ENCODE results near the gene PIM1.

The PIM1 gene

DNA sequence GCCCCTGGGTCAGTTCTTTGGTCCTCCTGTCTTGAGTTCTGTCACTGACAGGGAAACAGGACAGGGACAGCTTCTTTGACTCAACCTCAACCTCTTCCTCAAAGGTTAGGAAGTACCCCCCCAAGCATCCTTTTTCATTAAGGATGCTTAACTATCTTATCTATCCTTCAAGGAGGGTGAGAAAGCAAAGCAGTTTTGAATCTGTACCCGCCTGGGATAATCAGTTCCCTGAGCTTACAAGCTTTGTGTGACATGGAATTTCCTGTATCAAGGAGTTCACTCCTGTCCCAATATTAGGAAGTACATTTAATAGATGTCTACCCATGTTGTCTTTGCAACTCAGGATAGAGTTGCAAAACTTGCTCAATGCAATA is 31.1 kb upstream of the PIM1 start:
- no peak for TF ChIP-seq EGR1 (IDR thresholded peaks at IDR 0.05)
- TF ChIP-seq FOXM1 (IDR thresholded peaks at IDR 0.05; ENCODE audit: borderline replicate concordance, low read depth) = no peak
- no peak for TF ChIP-seq RAD21 (IDR thresholded peaks at IDR 0.05; ENCODE audit: low read depth)
- TF ChIP-seq TCF12 (IDR thresholded peaks at IDR 0.05; ENCODE audit: low read depth) = no peak
- no peak for TF ChIP-seq NFIC (IDR thresholded peaks at IDR 0.05)

DNA sequence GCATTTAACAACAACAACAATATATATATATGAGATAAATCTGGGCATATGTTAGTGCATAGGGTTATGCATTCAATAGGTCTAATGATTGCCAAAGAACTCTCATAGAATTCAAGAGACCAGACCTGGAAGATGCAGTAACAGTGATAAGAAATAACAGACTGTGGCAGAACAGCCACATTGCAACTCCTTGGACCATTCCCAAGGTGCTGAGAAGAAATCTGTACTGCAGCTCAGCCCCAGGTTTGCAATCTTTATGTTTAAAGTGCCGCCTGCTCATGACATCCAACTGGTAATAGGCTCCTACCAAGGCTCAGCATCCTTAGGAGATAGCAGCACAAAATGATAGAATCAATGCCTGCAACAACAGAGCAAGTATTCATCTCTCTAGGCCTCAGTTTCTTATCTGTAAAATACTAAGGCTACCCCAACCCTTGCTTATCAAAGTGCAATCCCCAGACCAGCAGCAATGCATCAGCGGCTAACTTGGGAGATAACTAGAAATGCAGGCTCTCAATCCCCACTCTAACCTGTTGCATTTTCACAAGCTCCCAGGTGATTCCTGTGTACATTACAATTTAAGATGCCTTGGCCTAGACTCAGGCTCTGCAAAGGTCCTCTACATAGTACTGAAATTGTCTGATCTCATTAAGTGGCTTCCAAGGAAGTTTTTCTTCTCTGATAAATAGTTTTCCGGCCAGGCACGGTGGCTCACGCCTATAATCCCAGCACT is 30.6 kb upstream of the PIM1 start:
- TF ChIP-seq, protein P1, sequence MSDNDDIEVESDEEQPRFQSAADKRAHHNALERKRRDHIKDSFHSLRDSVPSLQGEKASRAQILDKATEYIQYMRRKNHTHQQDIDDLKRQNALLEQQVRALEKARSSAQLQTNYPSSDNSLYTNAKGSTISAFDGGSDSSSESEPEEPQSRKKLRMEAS (IDR thresholded peaks at IDR 0.05) = no peak
- TF ChIP-seq CREB1 (IDR thresholded peaks at IDR 0.05; ENCODE audit: low read depth) (no peak), TAF1 (IDR thresholded peaks at IDR 0.05; ENCODE audit: low read depth) (no peak), NFIC (IDR thresholded peaks at IDR 0.05) (no peak), RAD21 (IDR thresholded peaks at IDR 0.05; ENCODE audit: low read depth) (no peak), FOXM1 (IDR thresholded peaks at IDR 0.05; ENCODE audit: borderline replicate concordance, low read depth) (no peak), EP300 (IDR thresholded peaks at IDR 0.05; ENCODE audit: borderline replicate concordance) (no peak), EGR1 (IDR thresholded peaks at IDR 0.05) (no peak), TEAD4 (IDR thresholded peaks at IDR 0.05) (no peak), TCF12 (IDR thresholded peaks at IDR 0.05; ENCODE audit: low read depth) (no peak), CEBPB (IDR thresholded peaks at IDR 0.05) (no peak), YY1 (IDR thresholded peaks at IDR 0.05; ENCODE audit: low read depth) (no peak)
- TF ChIP-seq, protein P2, sequence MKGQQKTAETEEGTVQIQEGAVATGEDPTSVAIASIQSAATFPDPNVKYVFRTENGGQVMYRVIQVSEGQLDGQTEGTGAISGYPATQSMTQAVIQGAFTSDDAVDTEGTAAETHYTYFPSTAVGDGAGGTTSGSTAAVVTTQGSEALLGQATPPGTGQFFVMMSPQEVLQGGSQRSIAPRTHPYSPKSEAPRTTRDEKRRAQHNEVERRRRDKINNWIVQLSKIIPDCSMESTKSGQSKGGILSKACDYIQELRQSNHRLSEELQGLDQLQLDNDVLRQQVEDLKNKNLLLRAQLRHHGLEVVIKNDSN (IDR thresholded peaks at IDR 0.05) = no peak
- TF ChIP-seq, protein P3, sequence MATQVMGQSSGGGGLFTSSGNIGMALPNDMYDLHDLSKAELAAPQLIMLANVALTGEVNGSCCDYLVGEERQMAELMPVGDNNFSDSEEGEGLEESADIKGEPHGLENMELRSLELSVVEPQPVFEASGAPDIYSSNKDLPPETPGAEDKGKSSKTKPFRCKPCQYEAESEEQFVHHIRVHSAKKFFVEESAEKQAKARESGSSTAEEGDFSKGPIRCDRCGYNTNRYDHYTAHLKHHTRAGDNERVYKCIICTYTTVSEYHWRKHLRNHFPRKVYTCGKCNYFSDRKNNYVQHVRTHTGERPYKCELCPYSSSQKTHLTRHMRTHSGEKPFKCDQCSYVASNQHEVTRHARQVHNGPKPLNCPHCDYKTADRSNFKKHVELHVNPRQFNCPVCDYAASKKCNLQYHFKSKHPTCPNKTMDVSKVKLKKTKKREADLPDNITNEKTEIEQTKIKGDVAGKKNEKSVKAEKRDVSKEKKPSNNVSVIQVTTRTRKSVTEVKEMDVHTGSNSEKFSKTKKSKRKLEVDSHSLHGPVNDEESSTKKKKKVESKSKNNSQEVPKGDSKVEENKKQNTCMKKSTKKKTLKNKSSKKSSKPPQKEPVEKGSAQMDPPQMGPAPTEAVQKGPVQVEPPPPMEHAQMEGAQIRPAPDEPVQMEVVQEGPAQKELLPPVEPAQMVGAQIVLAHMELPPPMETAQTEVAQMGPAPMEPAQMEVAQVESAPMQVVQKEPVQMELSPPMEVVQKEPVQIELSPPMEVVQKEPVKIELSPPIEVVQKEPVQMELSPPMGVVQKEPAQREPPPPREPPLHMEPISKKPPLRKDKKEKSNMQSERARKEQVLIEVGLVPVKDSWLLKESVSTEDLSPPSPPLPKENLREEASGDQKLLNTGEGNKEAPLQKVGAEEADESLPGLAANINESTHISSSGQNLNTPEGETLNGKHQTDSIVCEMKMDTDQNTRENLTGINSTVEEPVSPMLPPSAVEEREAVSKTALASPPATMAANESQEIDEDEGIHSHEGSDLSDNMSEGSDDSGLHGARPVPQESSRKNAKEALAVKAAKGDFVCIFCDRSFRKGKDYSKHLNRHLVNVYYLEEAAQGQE (IDR thresholded peaks at IDR 0.05; ENCODE audit: low read depth) = no peak

DNA sequence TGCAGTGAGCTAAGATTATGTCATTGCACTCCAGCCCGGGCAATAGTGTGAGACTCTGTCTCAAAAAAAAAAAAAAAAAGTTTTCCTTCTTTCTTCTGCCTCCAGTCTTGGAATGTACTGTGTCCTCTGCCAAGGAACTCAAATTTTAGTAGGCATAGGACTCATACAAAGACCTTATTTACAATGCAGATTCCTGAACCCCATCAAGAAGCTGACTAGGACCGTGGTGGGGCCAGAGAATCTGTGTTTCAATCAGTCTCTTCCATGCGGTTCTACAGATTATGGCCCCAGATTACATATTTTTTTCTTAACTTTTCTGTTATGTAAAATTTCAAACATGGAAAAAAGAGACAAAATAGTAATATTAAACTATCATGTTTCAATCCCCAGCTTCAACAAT is 29.8 kb upstream of the PIM1 start:
- TF ChIP-seq NFIC (IDR thresholded peaks at IDR 0.05) (no peak), TCF12 (IDR thresholded peaks at IDR 0.05; ENCODE audit: low read depth) (no peak)
- TF ChIP-seq, protein P1 (IDR thresholded peaks at IDR 0.05) = no peak

GRCh38 chr6:37141281-37142049 is 28.5 kb upstream of the PIM1 start:
- no peak for TF ChIP-seq EP300 (IDR thresholded peaks at IDR 0.05; ENCODE audit: borderline replicate concordance)
- TF ChIP-seq, protein P1 (IDR thresholded peaks at IDR 0.05) = no peak
- no peak for TF ChIP-seq CREB1 (IDR thresholded peaks at IDR 0.05; ENCODE audit: low read depth)
- TF ChIP-seq, protein P2 (IDR thresholded peaks at IDR 0.05) = no peak
- no peak for TF ChIP-seq TEAD4 (IDR thresholded peaks at IDR 0.05)

GRCh38 chr6:37142050-37142614 is 27.8 kb upstream of the PIM1 start:
- TF ChIP-seq TAF1 (IDR thresholded peaks at IDR 0.05; ENCODE audit: low read depth) (no peak), ZBTB7A (IDR thresholded peaks at IDR 0.05; ENCODE audit: low read depth) (no peak), CEBPB (IDR thresholded peaks at IDR 0.05) (no peak), RAD21 (IDR thresholded peaks at IDR 0.05; ENCODE audit: low read depth) (no peak), YY1 (IDR thresholded peaks at IDR 0.05; ENCODE audit: low read depth) (no peak), EP300 (IDR thresholded peaks at IDR 0.05; ENCODE audit: borderline replicate concordance) (no peak), CREB1 (IDR thresholded peaks at IDR 0.05; ENCODE audit: low read depth) (no peak), TEAD4 (IDR thresholded peaks at IDR 0.05) (no peak), NFIC (IDR thresholded peaks at IDR 0.05) (no peak), EGR1 (IDR thresholded peaks at IDR 0.05) (no peak), TCF12 (IDR thresholded peaks at IDR 0.05; ENCODE audit: low read depth) (no peak), FOXM1 (IDR thresholded peaks at IDR 0.05; ENCODE audit: borderline replicate concordance, low read depth) (no peak)
- TF ChIP-seq, protein P2 (IDR thresholded peaks at IDR 0.05) = no peak
- TF ChIP-seq, protein P3 (IDR thresholded peaks at IDR 0.05; ENCODE audit: low read depth) = no peak
- TF ChIP-seq, protein P1 (IDR thresholded peaks at IDR 0.05) = no peak
